Nephron progenitor cell (in vitro differentiated cells): ENCODE data around the gene CFAP58.

Experiments used
- DNase-seq: peaks from one replicate; pipeline ENCODE4 v3.0.0; 2021
- H3K27ac Mint-ChIP-seq: 2 replicates; pipeline ENCODE4 v1.8.0; 2021; ENCODE audit warnings: mild to moderate bottlenecking, moderate library complexity, mixed read lengths
- H3K27me3 Mint-ChIP-seq: 2 replicates; pipeline ENCODE4 v1.8.0; 2021; ENCODE audit warnings: mild to moderate bottlenecking, low read depth, mixed read lengths; ENCODE audit not compliant: poor library complexity
- H3K36me3 Mint-ChIP-seq: 2 replicates; pipeline ENCODE4 v1.8.0; 2021; ENCODE audit warnings: low read depth, mixed read lengths
- H3K4me1 Mint-ChIP-seq: 2 replicates; pipeline ENCODE4 v1.8.0; 2021; ENCODE audit warnings: mixed read lengths
- H3K4me3 Mint-ChIP-seq: 2 replicates; pipeline ENCODE4 v1.8.0; 2021; ENCODE audit warnings: mild to moderate bottlenecking, moderate library complexity, mixed read lengths
- H3K9me3 Mint-ChIP-seq: 2 replicates; pipeline ENCODE4 v1.8.0; 2021; ENCODE audit warnings: mild to moderate bottlenecking, moderate library complexity, mixed read lengths
- CTCF ChIP-seq: fragments of 200-600 bp; sonication (generic); IDR thresholded peaks from 2 replicates; pipeline ENCODE4 v1.5.0; 2021; ENCODE audit warnings: antibody characterized with exemption

CFAP58 gene

DNA sequence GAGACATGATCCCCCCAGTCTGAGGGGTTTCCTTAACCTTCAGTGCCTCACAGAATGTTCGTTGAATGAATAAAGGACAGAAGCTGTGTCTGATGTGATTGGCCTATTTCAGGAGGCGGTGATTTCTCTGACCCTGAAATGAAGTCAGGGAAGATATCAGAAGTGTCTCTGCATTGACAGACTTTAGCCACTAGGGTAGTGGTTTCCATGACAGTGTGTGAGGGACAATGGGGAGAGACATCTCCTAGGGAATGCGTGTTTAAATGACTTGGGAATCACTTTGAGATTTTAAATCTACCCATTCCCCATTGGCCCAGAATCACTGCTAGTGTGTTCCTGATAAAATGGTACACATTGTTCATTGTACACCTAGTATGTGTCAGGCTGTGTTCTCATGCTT is 132.0 kb downstream of the CFAP58 start:
- peaks cover 10% of the 10 kb centered on the region for H3K27me3 Mint-ChIP-seq
- no peaks in the 10 kb centered on the region for H3K36me3 Mint-ChIP-seq
- H3K4me3 Mint-ChIP-seq, result no peak overlapping the region
- no peaks in the 10 kb centered on the region for H3K9me3 Mint-ChIP-seq
- TF ChIP-seq CTCF, result peak; percentile 12
- no peak for DNase-seq
- H3K27ac Mint-ChIP-seq, result no peak overlapping the region
- peaks cover 9% of the 10 kb centered on the region for H3K4me1 Mint-ChIP-seq

GRCh38 chr10:104486803-104487202 is 133.2 kb downstream of the CFAP58 start:
- no peak overlapping the region for H3K4me3 Mint-ChIP-seq
- H3K36me3 Mint-ChIP-seq, result no peaks in the 10 kb centered on the region
- H3K9me3 Mint-ChIP-seq, result no peaks in the 10 kb centered on the region
- H3K27ac Mint-ChIP-seq, result peak overlapping the region; percentile 33
- TF ChIP-seq CTCF, result no peak
- no peak for DNase-seq
- H3K4me1 Mint-ChIP-seq, result peaks cover 9% of the 10 kb centered on the region
- H3K27me3 Mint-ChIP-seq, result peaks cover 7% of the 10 kb centered on the region

GRCh38 chr10:104487794-104488438 is 134.3 kb downstream of the CFAP58 start:
- Mint-ChIP-seq H3K27ac (no peak overlapping the region), H3K36me3 (no peaks in the 10 kb centered on the region)

GRCh38 chr10:104488439-104488832 is 134.8 kb downstream of the CFAP58 start:
- H3K27ac Mint-ChIP-seq, result no peak overlapping the region
- DNase-seq, result no peak
- H3K4me3 Mint-ChIP-seq, result no peak overlapping the region
- no peaks in the 10 kb centered on the region for H3K36me3 Mint-ChIP-seq
- peaks cover 6% of the 10 kb centered on the region for H3K27me3 Mint-ChIP-seq
- no peak for TF ChIP-seq CTCF
- H3K9me3 Mint-ChIP-seq, result no peaks in the 10 kb centered on the region
- H3K4me1 Mint-ChIP-seq, result peaks cover 9% of the 10 kb centered on the region

More at GRCh38 chr10:104487794-104488438, 134.3 kb downstream of the CFAP58 start:
- DNase-seq, result no peak
- Mint-ChIP-seq H3K9me3 (no peaks in the 10 kb centered on the region), H3K27me3 (peaks cover 6% of the 10 kb centered on the region), H3K4me1 (peaks cover 9% of the 10 kb centered on the region), H3K4me3 (no peak overlapping the region)
- no peak for TF ChIP-seq CTCF

- no peak overlapping the region for H3K4me3 Mint-ChIP-seq
Observed at GRCh38 chr10:104492329-104492940, 138.8 kb downstream of the CFAP58 start.

More at GRCh38 chr10:104492329-104492940, 138.8 kb downstream of the CFAP58 start:
- no peak for TF ChIP-seq CTCF
- no peak for DNase-seq
- Mint-ChIP-seq H3K9me3 (peaks cover 4% of the 10 kb centered on the region), H3K27me3 (peaks cover 6% of the 10 kb centered on the region), H3K4me1 (peaks cover 9% of the 10 kb centered on the region), H3K27ac (no peak overlapping the region), H3K36me3 (no peaks in the 10 kb centered on the region)
